HepG2 (cell line): Measurements from ENCODE around the gene MAP2K7. TPM values are rescaled to one million over a fixed set of nuclear protein-coding genes. Genes with fewer than 3 reads are reported as not detected.
A peak's percentile ranks its signal among the peaks of the same experiment; 100 is the strongest.

ENCODE experiments used
- CBFB ChIP-seq: sonication (generic); formaldehyde crosslinking; IDR thresholded peaks from 2 replicates; pipeline ENCODE4 v1.4.0; 2020; ENCODE audit warnings: missing genetic modification reagents
- ETV5 ChIP-seq: IDR thresholded peaks from 2 replicates; pipeline ENCODE4 v1.6.1; 2018; ENCODE audit warnings: missing biosample characterization, missing genetic modification reagents, inconsistent platforms, borderline replicate concordance
- HDAC1 ChIP-seq: sonication (generic); formaldehyde crosslinking; IDR thresholded peaks from 2 replicates; pipeline ENCODE4 v1.5.1; 2020; ENCODE audit warnings: mild to moderate bottlenecking, missing genetic modification reagents
- KAT7 ChIP-seq: IDR thresholded peaks from 2 replicates; pipeline ENCODE4 v1.6.1; 2018; ENCODE audit warnings: borderline replicate concordance, missing compliant biosample characterization
- KMT2B ChIP-seq: IDR thresholded peaks from 2 replicates; pipeline ENCODE4 v1.6.1; 2016; ENCODE audit warnings: missing genetic modification reagents, missing compliant biosample characterization
- MAFG ChIP-seq: sonication (generic); formaldehyde crosslinking; IDR thresholded peaks from 2 replicates; pipeline ENCODE4 v1.5.1; 2020; ENCODE audit warnings: mild to moderate bottlenecking, missing genetic modification reagents
- MATR3 ChIP-seq: sonication (generic); formaldehyde crosslinking; IDR thresholded peaks from 2 replicates; pipeline ENCODE4 v1.4.0; 2020; ENCODE audit warnings: missing genetic modification reagents
- NCOA2 ChIP-seq: sonication (generic); formaldehyde crosslinking; IDR thresholded peaks from 2 replicates; pipeline ENCODE4 v1.8.0; 2022; ENCODE audit warnings: inconsistent platforms
- RFXANK ChIP-seq: IDR thresholded peaks from 2 replicates; pipeline ENCODE4 v1.6.1; 2016
- SIX4 ChIP-seq: sonication (generic); formaldehyde crosslinking; IDR thresholded peaks from 2 replicates; pipeline ENCODE4 v1.4.0; 2020; ENCODE audit warnings: missing genetic modification reagents
- SRSF9 ChIP-seq: fragments of 200-400 bp; formaldehyde crosslinking; IDR thresholded peaks from 2 replicates; pipeline ENCODE4 v1.6.1; 2018; ENCODE audit warnings: borderline replicate concordance, mild to moderate bottlenecking, low read depth, low read length; ENCODE audit not compliant: insufficient read depth, poor library complexity, severe bottlenecking
- ZHX2 ChIP-seq, 2 experiments: sonication (generic) in 1 of 2; formaldehyde crosslinking in 1 of 2; IDR thresholded peaks; 2 replicates each; pipeline versions ENCODE4 v1.6.1 to v1.9.0; 2014 to 2022; ENCODE audit warnings: antibody characterized with exemption in 1 of 2, borderline replicate concordance in 1 of 2, inconsistent platforms in 1 of 2, low read depth in 1 of 2, missing genetic modification reagents in 1 of 2
- ZNF101 ChIP-seq: sonication (generic); formaldehyde crosslinking; IDR thresholded peaks from 2 replicates; pipeline ENCODE4 v1.4.0; 2020; ENCODE audit warnings: mild to moderate bottlenecking, low read depth, missing genetic modification reagents, borderline replicate concordance
- ZNF446 ChIP-seq: sonication (generic); formaldehyde crosslinking; IDR thresholded peaks from 2 replicates; pipeline ENCODE4 v1.5.0; 2020; ENCODE audit warnings: mild to moderate bottlenecking, missing genetic modification reagents
- ZNF501 ChIP-seq: sonication (generic); formaldehyde crosslinking; IDR thresholded peaks from 2 replicates; pipeline ENCODE4 v1.5.1; 2020; ENCODE audit warnings: mild to moderate bottlenecking, moderate library complexity, missing genetic modification reagents
- ZNF503 ChIP-seq: sonication (generic); formaldehyde crosslinking; IDR thresholded peaks from 2 replicates; pipeline ENCODE4 v1.4.0; 2020; ENCODE audit warnings: missing genetic modification reagents
- ZNF547 ChIP-seq: sonication (generic); formaldehyde crosslinking; IDR thresholded peaks from 2 replicates; pipeline ENCODE4 v1.5.1; 2020; ENCODE audit warnings: mild to moderate bottlenecking, missing genetic modification reagents
- ZNF615 ChIP-seq: sonication (generic); formaldehyde crosslinking; IDR thresholded peaks from 2 replicates; pipeline ENCODE4 v1.5.0; 2020; ENCODE audit warnings: mild to moderate bottlenecking, missing genetic modification reagents, borderline replicate concordance
- polyA plus RNA-seq, 8 experiments: library from polyadenylated mRNA; depleted of rRNA in 3 of 8; stranded (reverse) in 7 of 8; unstranded in 1 of 8; fragments of >200 nt; fragmentation: Illumina TruSeq in 4 of 8; extraction: Trizol in 4 of 8; gene quantifications; 2 replicates each; pipeline versions ENCODE4 v1.2.1 to v1.2.3, GENCODE V29; 2011 to 2016; ENCODE audit warnings: low read depth in 4 of 8, missing spikeins in 1 of 8, mixed read lengths in 1 of 8; ENCODE audit not compliant: insufficient read depth in 1 of 8
- total RNA-seq, 5 experiments: library from RNA; depleted of rRNA; stranded (reverse); fragments of >200 nt; fragmentation: Illumina TruSeq; extraction: Trizol; gene quantifications; 2 replicates each; pipeline ENCODE4 v1.2.3, GENCODE V29; 2016; ENCODE audit warnings: low read depth in 1 of 5
- TF ChIP-seq, protein P1 (sequence below): sonication (generic); formaldehyde crosslinking; IDR thresholded peaks from 2 replicates; pipeline ENCODE4 v1.4.0; 2020; ENCODE audit warnings: missing genetic modification reagents

MAP2K7 gene
- total and polyA plus RNA-seq, 2 of the 13 experiments (the other 11 are each of a cell fraction or from before 2014, with no cell fraction given), result 9.0 to 10.8 TPM

DNA sequence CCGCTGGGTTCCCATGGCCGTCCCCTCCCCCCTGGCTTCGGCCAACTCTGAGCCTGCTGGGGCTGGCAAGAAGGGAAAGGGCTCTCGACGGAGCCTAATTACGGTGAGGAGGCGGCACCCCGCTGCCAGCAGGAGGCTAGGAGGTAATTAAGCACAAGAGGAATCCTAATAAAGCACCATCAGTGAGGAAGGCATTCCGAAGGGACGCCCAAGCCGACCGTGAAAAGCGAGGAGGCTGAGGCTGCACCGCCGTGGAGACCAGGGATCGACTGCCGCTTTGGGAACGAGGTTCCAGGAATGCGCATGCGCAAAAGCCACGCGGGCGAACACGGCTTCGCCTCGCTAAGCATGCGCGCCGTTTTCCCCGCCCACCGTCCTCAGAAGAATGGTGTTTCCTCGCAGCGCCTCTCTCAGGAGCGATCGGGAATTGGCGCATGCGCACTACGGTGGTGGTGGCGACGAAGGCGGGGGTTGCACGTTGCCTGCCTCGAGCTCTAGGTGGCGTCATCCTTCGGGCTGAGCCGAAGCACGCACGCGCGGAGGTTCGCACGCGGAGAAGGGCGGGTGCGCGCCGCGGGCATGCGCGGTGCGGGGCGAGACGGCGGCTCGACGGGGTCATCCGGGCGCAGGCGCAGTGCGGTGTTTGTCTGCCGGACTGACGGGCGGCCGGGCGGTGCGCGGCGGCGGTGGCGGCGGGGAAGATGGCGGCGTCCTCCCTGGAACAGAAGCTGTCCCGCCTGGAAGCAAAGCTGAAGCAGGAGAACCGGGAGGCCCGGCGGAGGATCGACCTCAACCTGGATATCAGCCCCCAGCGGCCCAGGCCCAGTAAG, at the start of gene MAP2K7 (continued):
- TF ChIP-seq ZHX2 (IDR thresholded peaks at IDR 0.05; ENCODE audit: low read depth) (no peak), ZHX2 (CRISPR knock-in tag; IDR thresholded peaks at IDR 0.05; ENCODE audit: borderline replicate concordance) (no peak), NCOA2 (CRISPR knock-in tag) (peak; percentile 61; the same call in 1 of the 2 replicates), ZNF615 (CRISPR knock-in tag) (no peak), ETV5 (0 out of 2 replicates have a peak, but pooled peaks have one; percentile 9), SIX4 (CRISPR knock-in tag) (0 out of 2 replicates have a peak, but pooled peaks have one; percentile 8), CBFB (CRISPR knock-in tag) (peak; percentile 59; the same call in 1 of the 2 replicates), KMT2B (CRISPR knock-in tag) (peak; percentile 72), HDAC1 (CRISPR knock-in tag) (0 out of 2 replicates have a peak, but pooled peaks have one; percentile 24), SRSF9 (no peak), MATR3 (CRISPR knock-in tag) (no peak), MAFG (CRISPR knock-in tag) (no peak), ZNF503 (CRISPR knock-in tag) (no peak), RFXANK (peak; percentile 83; the same call in 1 of the 2 replicates), ZNF501 (CRISPR knock-in tag) (peak; percentile 97), KAT7 (CRISPR knock-in tag) (no peak; the same call in 1 of the 2 replicates), ZNF446 (peak; percentile 29; the same call in 1 of the 2 replicates), ZNF547 (peak; percentile 98), ZNF101 (CRISPR knock-in tag) (no peak)
- TF ChIP-seq, protein P1, sequence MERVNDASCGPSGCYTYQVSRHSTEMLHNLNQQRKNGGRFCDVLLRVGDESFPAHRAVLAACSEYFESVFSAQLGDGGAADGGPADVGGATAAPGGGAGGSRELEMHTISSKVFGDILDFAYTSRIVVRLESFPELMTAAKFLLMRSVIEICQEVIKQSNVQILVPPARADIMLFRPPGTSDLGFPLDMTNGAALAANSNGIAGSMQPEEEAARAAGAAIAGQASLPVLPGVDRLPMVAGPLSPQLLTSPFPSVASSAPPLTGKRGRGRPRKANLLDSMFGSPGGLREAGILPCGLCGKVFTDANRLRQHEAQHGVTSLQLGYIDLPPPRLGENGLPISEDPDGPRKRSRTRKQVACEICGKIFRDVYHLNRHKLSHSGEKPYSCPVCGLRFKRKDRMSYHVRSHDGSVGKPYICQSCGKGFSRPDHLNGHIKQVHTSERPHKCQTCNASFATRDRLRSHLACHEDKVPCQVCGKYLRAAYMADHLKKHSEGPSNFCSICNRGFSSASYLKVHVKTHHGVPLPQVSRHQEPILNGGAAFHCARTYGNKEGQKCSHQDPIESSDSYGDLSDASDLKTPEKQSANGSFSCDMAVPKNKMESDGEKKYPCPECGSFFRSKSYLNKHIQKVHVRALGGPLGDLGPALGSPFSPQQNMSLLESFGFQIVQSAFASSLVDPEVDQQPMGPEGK, result peak; percentile 5
